Kidney (tissue), 14 donors: Measurements from ENCODE around the gene BEAN1. TPM values are rescaled to one million over a fixed set of nuclear protein-coding genes. Genes with fewer than 3 reads are reported as not detected.
"Not testable (repeated sequence)": the region's sequence is repeated elsewhere in the genome, so short reads cannot be mapped to it uniquely, and the experiment has no call there.

Experiments
- DNase-seq, 5 donors: peaks; one replicate each; pipeline ENCODE4 v3.0.0-alpha.2; 2013 to 2020
- FAIRE-seq: peaks from 2 replicates; lab custom pipeline; 2012; peaks lifted over from hg19 to GRCh38; lab: Jason Lieb, UNC
- H3K27ac ChIP-seq, 2 donors: one replicate each; pipeline ENCODE4 v1.7.0; 2013; ENCODE audit warnings: low read depth in 2 of 2, low read length in 2 of 2, inconsistent platforms in 1 of 2
- H3K27me3 ChIP-seq: one replicate; pipeline ENCODE4 v1.7.1; 2013; ENCODE audit warnings: low read length, inconsistent platforms; ENCODE audit not compliant: control insufficient read depth, insufficient read depth
- H3K36me3 ChIP-seq, 3 donors: one replicate each; pipeline versions ENCODE4 v1.7.0 to v1.7.1; 2013; ENCODE audit warnings: low read length in 3 of 3, control low read depth in 1 of 3, inconsistent platforms in 1 of 3; ENCODE audit not compliant: insufficient read depth in 3 of 3, control insufficient read depth in 2 of 3
- H3K4me1 ChIP-seq, 3 donors: one replicate each; pipeline versions ENCODE4 v1.7.0 to v1.7.1; 2013; ENCODE audit warnings: low read length in 3 of 3, inconsistent platforms in 1 of 3, low read depth in 1 of 3; ENCODE audit not compliant: control insufficient read depth in 2 of 3, insufficient read depth in 2 of 3
- H3K4me3 ChIP-seq, 3 donors: one replicate each; pipeline versions ENCODE4 v1.7.0 to v1.8.1; 2013; ENCODE audit warnings: low read length in 3 of 3, control low read depth in 1 of 3, inconsistent platforms in 1 of 3
- H3K9ac ChIP-seq, 3 donors: one replicate each; pipeline versions ENCODE4 v1.7.0 to v1.7.1; 2013; ENCODE audit warnings: low read length in 3 of 3, control low read depth in 1 of 3, inconsistent platforms in 1 of 3
- H3K9me3 ChIP-seq, 3 donors: one replicate each; pipeline versions ENCODE4 v1.7.0 to v1.7.1; 2013; ENCODE audit warnings: low read length in 3 of 3, control low read depth in 1 of 3, inconsistent platforms in 1 of 3; ENCODE audit not compliant: control insufficient read depth in 2 of 3, insufficient read depth in 1 of 3
- CTCF ChIP-seq: IDR thresholded peaks from 3 replicates; pipeline ENCODE4 v1.5.1; 2012; ENCODE audit warnings: mild to moderate bottlenecking, moderate library complexity, borderline replicate concordance; ENCODE audit not compliant: insufficient read depth; ENCODE audit errors: extremely low read depth
- intact Hi-C: fragments of 100-400 bp; cut with DNase I; formaldehyde crosslinking; loops from one replicate; pipeline ENCODE4 v1.11.1; 2022
- polyA plus RNA-seq: library from polyadenylated mRNA; stranded (reverse); fragments of 350-450 nt; fragmentation: Illumina TruSeq; extraction: RNeasy Lipid Tissue Mini Kit (QIAGEN cat#74804); gene quantifications from one replicate; pipeline ENCODE4 v1.2.3, GENCODE V29; 2014; ENCODE audit warnings: low read depth, low replicate concordance; ENCODE audit not compliant: insufficient read depth
- total RNA-seq: library from RNA; stranded (reverse); fragmentation: NEBNext Ultra II Directional; extraction: Animal tissue kit (Norgen Biotek cat#: 25700); gene quantifications from one replicate; pipeline ENCODE4 v1.2.1, GENCODE V29; 2021
- donor health status: control.
- donor health status: control.
- donor health status: control.
- donor health status: control.
- donor health status: control.
- donor health status: DM: yes; HTN: yes; CAD: no.
- donor health status: Normal renal cell carcinoma (clear cell type).

The BEAN1 gene
- total and polyA plus RNA-seq, 2 donors from 2014 or later: 0.47 to 2.4 TPM

DNA sequence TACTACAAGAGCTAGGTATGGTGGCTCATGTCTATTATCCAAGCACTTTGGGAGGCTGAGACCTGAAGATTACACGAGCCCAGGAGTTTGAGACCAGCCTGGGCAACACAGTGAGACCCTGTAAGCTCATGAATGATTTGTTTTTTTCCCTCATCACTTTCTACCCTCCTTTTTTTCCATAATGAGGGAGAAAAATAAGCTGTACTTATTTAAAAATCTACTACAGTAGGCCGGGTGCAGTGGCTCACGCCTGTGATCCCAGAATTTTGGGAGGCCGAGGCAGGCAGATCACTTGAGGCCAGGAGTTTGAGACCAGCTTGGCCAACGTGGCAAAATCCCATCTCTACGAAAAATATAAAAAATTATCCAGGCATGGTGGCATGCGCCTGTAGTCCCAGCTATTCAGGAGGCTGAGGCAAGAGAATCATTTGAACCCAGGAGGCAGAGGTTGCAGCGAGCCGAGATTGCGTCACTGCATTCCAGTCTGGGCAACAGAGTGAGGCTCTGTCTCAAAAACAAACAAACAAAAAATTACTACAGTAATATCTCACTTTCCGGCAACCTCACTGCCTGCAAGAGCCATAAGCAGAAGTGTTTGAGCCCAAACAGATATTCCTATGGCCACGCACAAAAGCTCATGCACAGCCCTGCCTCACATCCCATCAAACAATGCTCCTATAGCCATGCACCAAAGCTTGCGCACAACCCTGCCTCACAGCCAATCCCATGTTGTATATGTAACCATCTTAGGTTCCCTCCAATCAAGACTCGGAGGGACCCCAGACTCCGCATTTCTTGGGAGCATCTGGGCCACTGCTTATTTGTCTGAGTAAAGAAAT lies 85.4 kb downstream of the BEAN1 start:
- Histone ChIP-seq H3K27ac (peak overlapping the region; percentile 30 to 61), H3K27me3 (no peaks in the 10 kb centered on the region), H3K36me3 (peaks cover 0 to 3% (median 2%) of the 10 kb centered on the region in 3 donors), H3K4me3 (no peak overlapping the region), H3K9ac (peak overlapping the region in 1 of 3 donors; percentile 1), H3K9me3 (no peaks in the 10 kb centered on the region), H3K4me1 (peaks cover 5 to 60% (median 57%) of the 10 kb centered on the region in 3 donors)
- TF ChIP-seq CTCF: no peak
- no peak for DNase-seq
- FAIRE-seq: no peak
- intact Hi-C loops: no loop called here

DNA sequence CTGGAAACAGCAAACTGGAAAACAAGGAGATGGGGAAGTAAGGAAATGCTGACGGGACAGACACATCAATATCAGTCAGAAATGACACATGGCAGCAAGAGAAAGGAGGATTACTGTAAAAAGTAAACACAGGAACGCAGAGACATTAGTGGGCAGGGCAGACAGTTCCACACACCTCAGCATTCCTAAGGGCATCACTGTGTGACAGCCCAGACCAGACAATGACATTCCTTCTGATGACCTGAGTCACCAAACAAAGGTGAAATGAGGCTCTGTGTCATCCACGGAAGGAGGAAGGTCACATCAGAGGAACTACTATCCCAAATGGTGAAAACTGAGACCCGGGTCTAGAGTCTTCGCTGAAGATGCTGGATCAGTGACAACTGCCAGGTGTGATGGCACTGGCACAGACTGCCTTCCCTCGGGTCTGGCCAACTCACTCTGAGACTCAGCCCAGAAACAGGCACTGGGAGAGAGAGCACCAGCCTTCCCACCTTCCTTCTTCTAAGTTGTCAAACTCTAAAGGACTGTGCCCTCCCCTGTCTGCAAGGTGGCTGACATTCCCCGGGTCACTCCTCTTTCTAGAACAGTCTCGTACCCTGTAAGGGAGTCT lies 86.1 kb downstream of the BEAN1 start:
- peak overlapping the region in 1 of 3 donors; percentile 1 for H3K9ac ChIP-seq
- FAIRE-seq (no peak), DNase-seq (no peak)
- H3K4me3 ChIP-seq: no peak overlapping the region
- intact Hi-C loops: no loop called here
- no peak for TF ChIP-seq CTCF
- peaks cover 6 to 63% (median 62%) of the 10 kb centered on the region in 3 donors for H3K4me1 ChIP-seq
- H3K27ac ChIP-seq: peak overlapping the region in 1 of 2 donors; percentile 20
- H3K36me3 ChIP-seq: peaks cover 0 to 3% (median 2%) of the 10 kb centered on the region in 3 donors
- H3K9me3 ChIP-seq: no peaks in the 10 kb centered on the region
- H3K27me3 ChIP-seq: no peaks in the 10 kb centered on the region

DNA sequence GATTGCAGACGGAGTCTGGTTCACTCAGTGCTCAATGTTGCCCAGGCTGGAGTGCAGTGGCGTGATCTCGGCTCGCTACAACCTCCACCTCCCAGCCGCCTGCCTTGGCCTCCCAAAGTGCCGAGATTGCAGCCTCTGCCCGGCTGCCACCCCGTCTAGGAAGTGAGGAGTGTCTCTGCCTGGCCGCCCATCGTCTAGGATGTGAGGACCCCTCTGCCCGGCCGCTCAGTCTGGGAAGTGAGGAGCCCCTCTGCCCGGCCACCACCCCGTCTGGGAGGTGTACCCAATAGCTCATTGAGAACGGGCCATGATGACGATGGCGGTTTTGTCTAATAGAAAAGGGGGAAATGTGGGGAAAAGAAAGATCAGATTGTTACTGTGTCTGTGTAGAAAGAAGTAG lies 87.3 kb downstream of the BEAN1 start:
- H3K4me1 ChIP-seq: peaks cover 6 to 59% (median 59%) of the 10 kb centered on the region in 3 donors
- FAIRE-seq, H3K27ac ChIP-seq, H3K9ac ChIP-seq, H3K9me3 ChIP-seq, DNase-seq, H3K4me3 ChIP-seq, H3K36me3 ChIP-seq, intact Hi-C loops, H3K27me3 ChIP-seq: not testable (repeated sequence)

DNA sequence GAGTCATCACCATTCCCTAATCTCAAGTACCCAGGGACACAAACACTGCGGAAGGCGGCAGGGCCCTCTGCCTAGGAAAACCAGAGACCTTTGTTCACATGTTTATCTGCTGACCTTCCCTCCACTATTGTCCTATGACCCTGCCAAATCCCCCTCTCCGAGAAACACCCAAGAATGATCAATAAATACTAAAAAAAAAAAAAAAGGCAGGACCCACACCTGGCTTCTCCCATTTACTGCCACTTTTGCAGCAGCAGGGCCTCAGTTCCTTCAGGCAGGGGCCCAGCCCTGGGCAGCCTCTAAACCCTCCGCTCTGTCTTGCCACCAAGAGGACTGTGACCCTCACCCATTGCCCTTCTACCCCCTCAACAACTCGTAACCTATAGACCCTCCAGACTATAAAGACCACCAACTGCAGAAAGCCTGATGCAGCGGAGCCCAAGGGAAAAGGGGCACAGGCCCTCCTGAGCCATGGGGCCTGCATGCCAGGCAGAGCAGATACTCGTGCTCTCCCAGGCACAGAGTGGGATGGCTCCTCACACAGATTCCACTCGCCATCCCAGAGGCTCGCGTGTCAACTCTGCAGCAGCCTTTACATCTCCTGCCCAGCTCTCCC lies 88.0 kb downstream of the BEAN1 start:
- H3K9me3 ChIP-seq, FAIRE-seq, H3K27me3 ChIP-seq, H3K9ac ChIP-seq, intact Hi-C loops, H3K36me3 ChIP-seq, DNase-seq, H3K4me3 ChIP-seq: not testable (repeated sequence)
- Histone ChIP-seq H3K4me1 (peaks cover 6 to 60% (median 54%) of the 10 kb centered on the region in 3 donors), H3K27ac (peak overlapping the region in 1 of 2 donors; percentile 93)
